ENCODE measurements around the gene LYPD8.
A peak's percentile ranks its signal among the peaks of the same experiment; 100 is the strongest.

Gene LYPD8

DNA sequence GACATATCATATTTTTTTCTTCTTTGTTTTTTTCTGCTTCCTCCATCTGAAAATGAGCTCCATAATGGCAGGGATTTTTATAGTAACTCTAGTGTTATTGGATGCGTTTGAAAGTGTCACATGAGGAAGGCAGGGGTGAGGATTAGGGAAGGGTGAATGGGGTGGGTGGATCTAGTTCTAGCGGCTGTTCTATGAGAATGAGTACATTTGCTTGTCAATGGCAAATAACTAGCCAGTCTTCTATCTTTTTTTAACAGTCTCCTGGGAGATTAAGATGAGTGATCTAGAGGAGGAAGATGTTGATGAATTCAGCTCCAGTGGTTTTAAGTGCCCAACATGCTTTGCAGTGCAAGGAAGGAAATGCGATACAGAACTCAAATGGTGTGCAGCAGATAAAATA, 58.8 kb downstream of the LYPD8 start:
- no peak for DNase-seq

DNA sequence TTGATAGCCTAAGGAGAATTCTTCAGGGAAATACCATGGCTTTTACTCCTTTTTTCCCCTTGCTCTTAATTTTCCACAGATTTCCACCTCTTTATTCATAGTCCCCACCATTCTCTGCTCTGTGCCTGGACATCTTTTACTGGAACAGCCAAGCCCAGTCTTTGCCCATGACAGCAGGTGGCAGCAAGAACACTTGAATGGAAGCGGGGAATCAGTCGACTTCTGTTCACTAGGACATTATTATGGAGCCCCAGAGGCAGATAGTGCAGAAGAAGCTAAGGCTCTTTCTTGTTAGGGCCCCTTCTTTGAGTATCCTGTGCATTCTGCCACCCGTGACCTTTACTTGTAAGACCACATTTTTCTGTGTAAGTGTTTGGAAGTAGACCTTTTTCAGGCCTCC, 59.3 kb downstream of the LYPD8 start:
- DNase-seq, result peak; percentile 7

DNA sequence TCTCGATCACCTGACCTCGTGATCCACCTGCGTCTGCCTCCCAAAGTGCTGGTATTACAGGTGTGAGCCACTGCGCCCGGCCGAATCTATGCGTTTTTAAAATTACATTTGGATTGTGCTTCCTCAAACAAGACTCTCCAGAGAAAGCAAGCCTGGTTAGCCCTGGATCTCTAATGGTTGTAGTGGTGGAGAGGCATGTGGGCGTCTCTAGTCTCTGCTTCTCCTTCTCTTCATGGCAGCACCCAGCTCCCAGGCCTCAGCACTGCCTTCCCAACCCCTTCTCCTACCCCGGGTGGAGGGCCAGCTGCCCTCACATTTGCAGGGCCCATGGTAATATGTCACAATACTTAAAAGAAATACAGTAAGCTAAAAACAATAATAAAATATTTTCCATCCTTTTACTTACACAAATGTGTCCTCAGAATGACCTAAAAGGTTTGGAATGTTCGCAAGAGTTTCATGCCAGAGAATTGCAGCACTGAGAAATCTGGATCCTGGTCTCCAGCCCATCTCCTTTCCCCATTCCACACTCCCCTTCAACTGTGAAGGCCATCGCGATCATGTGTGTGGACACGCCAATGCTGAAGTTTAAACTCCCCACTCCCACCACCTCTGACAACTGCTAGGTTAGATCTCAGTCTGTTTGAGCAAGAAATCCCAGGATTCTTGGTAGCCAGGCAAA, 60.0 kb downstream of the LYPD8 start:
- no peak for DNase-seq

GRCh38 chr1:248691567-248692155, 63.9 kb downstream of the LYPD8 start:
- DNase-seq, result no peak
